HEK293 (cell line): ENCODE data around the gene CPEB2.

Source experiments
- PBX3 ChIP-seq: sonication (generic); formaldehyde crosslinking; IDR thresholded peaks from 2 replicates; pipeline ENCODE4 v1.8.1; 2022; ENCODE audit warnings: mild to moderate bottlenecking, moderate library complexity, missing genetic modification reagents
- REST ChIP-seq: fragments of 450-650 bp; formaldehyde crosslinking; IDR thresholded peaks from 2 replicates; pipeline ENCODE4 v1.5.1; 2016; ENCODE audit warnings: missing biosample characterization, missing genetic modification characterization

GRCh38 chr4:15060213-15060612 lies 57.9 kb downstream of the CPEB2 start:
- TF ChIP-seq PBX3 (no peak), REST (no peak)
